Vagina (tissue), 2 donors: Measurements from ENCODE around the gene STEAP1.

Source experiments
- POLR2A ChIP-seq, 2 donors: fragments of 450-650 bp; IDR thresholded peaks; one replicate each; pipeline ENCODE4 v1.6.1; 2017; ENCODE audit warnings: antibody characterized with exemption in 2 of 2, mild to moderate bottlenecking in 2 of 2, moderate library complexity in 2 of 2
- POLR2AphosphoS5 ChIP-seq, 2 donors: sonication (generic); formaldehyde crosslinking; IDR thresholded peaks; one replicate each; pipeline ENCODE4 v1.9.0; 2017; ENCODE audit warnings: antibody characterized with exemption in 2 of 2, mild to moderate bottlenecking in 2 of 2, low read depth in 1 of 2; ENCODE audit not compliant: insufficient read depth in 1 of 2
- TF ChIP-seq, protein P1 (sequence below), 3 experiments: fragments of 450-650 bp in 2 of 3; fragments of 200-600 bp in 1 of 3; sonication (generic) in 1 of 3; IDR thresholded peaks; one replicate each; pipeline ENCODE4 v1.5.1; 2017 to 2019; ENCODE audit warnings: antibody characterized with exemption in 3 of 3, mild to moderate bottlenecking in 2 of 3, moderate library complexity in 2 of 3

DNA sequence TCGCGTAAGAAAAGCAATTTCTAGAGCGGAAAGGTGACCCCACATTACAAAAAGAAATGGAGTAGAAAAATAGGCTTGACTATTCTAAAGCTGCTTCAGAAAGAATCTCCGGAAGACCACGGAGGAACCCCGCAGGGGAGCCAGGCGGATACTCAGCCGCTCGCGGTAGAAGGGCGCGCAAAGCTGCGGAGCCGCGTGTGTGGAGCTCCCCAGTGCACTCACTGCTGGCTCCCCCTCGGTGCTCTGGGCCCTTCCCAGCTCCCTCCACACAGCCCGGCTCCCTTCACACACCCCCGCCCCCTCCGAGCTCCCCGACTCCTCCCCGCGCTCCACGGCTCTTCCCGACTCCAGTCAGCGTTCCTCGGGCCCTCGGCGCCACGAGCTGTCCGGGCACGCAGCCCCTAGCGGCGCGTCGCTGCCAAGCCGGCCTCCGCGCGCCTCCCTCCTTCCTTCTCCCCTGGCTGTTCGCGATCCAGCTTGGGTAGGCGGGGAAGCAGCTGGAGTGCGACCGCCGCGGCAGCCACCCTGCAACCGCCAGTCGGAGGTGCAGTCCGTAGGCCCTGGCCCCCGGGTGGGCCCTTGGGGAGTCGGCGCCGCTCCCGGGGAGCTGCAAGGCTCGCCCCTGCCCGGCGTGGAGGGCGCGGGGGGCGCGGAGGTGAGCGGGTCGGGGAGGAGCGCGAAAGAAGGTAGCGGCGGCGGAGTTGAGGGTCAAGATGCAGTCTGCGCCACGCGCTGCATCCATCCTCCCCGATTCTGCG lies 57.3 kb downstream of the STEAP1 start, which contains the start of gene STEAP2:
- peak in 1 of 2 donors; percentile 75 for TF ChIP-seq POLR2AphosphoS5 (IDR thresholded peaks at IDR 0.05; ENCODE audit: insufficient read depth in 1 of 2, low read depth in 1 of 2)
- TF ChIP-seq, protein P1, sequence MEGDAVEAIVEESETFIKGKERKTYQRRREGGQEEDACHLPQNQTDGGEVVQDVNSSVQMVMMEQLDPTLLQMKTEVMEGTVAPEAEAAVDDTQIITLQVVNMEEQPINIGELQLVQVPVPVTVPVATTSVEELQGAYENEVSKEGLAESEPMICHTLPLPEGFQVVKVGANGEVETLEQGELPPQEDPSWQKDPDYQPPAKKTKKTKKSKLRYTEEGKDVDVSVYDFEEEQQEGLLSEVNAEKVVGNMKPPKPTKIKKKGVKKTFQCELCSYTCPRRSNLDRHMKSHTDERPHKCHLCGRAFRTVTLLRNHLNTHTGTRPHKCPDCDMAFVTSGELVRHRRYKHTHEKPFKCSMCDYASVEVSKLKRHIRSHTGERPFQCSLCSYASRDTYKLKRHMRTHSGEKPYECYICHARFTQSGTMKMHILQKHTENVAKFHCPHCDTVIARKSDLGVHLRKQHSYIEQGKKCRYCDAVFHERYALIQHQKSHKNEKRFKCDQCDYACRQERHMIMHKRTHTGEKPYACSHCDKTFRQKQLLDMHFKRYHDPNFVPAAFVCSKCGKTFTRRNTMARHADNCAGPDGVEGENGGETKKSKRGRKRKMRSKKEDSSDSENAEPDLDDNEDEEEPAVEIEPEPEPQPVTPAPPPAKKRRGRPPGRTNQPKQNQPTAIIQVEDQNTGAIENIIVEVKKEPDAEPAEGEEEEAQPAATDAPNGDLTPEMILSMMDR (IDR thresholded peaks at IDR 0.05), result peak in 2 of 3 experiments; percentile 37 to 49
- TF ChIP-seq POLR2A (IDR thresholded peaks at IDR 0.05), result peak in 1 of 2 donors; percentile 66
